A549 (cell line): ENCODE results near the gene MAP3K2. TPM values are rescaled to one million over a fixed set of nuclear protein-coding genes. Genes with fewer than 3 reads are reported as not detected.

ENCODE experiments used
- ATAC-seq, 2 experiments: fragments of 200-7000 bp in 1 of 2; fragments of >200 bp in 1 of 2; cut with Nextera tagmentation in 1 of 2; cut with Tn5 transposase in 1 of 2; 3 replicates each; pipeline versions ENCODE4 v1.8.0 to v1.9.1; 2018 to 2020; ENCODE audit warnings: mild to moderate bottlenecking in 1 of 2, moderate library complexity in 1 of 2
- CTCF ChIA-PET: fragments of 300-600 bp; sonication (Branson Sonifier 250); formaldehyde crosslinking; extraction: SDS; loops from one replicate; lab custom pipeline; 2021; ENCODE audit warnings: antibody characterized with exemption, inconsistent platforms; lab: Yijun Ruan, JAX
- POLR2A ChIA-PET: fragments of 350-600 bp; formaldehyde crosslinking; extraction: SDS; loops from one replicate; lab custom pipeline; 2021; ENCODE audit warnings: antibody characterized with exemption, inconsistent platforms; lab: Yijun Ruan, JAX
- DNase-seq, 2 experiments: peaks; one replicate each; pipeline versions ENCODE4 v3.0.0 to v3.0.0-alpha.2; 2011 to 2016; ENCODE audit warnings: low read depth in 1 of 2, low spot score in 1 of 2
- FAIRE-seq: peaks from 2 replicates; lab custom pipeline; 2011; peaks lifted over from hg19 to GRCh38; lab: Jason Lieb, UNC
- H3K27ac ChIP-seq, 2 experiments: fragments of >200 bp; sonication (Bioruptor Twin); formaldehyde crosslinking; 3 replicates each; pipeline ENCODE4 v1.5.1; 2016 to 2017
- H3K4me1 ChIP-seq: fragments of >200 bp; sonication (Bioruptor Twin); formaldehyde crosslinking; 3 replicates; pipeline ENCODE4 v1.6.1; 2016
- H3K4me2 ChIP-seq: fragments of >200 bp; sonication (Bioruptor Twin); formaldehyde crosslinking; 3 replicates; pipeline ENCODE4 v1.6.1; 2016
- H3K4me3 ChIP-seq: fragments of >200 bp; sonication (Bioruptor Twin); formaldehyde crosslinking; 3 replicates; pipeline ENCODE4 v1.5.1; 2016
- H3K9me3 ChIP-seq: fragments of >200 bp; sonication (Bioruptor Twin); formaldehyde crosslinking; 3 replicates; pipeline ENCODE4 v1.6.1; 2016
- CBX2 ChIP-seq: fragments of 200-600 bp; sonication (generic); IDR thresholded peaks from 2 replicates; pipeline ENCODE4 v1.6.1; 2016; ENCODE audit warnings: low read depth, mild to moderate bottlenecking, borderline replicate concordance
- CHD2 ChIP-seq: fragments of 150-350 bp; IDR thresholded peaks from 2 replicates; pipeline ENCODE4 v1.6.1; 2014; ENCODE audit warnings: low read length; ENCODE audit not compliant: partially characterized antibody
- EHF ChIP-seq: fragments of 250-450 bp; sonication (Bioruptor Pico); IDR thresholded peaks from 2 replicates; pipeline ENCODE4 v1.5.0; 2020; ENCODE audit warnings: mild to moderate bottlenecking
- EHMT2 ChIP-seq: fragments of 200-600 bp; sonication (generic); IDR thresholded peaks from 2 replicates; pipeline ENCODE4 v1.6.1; 2016; ENCODE audit warnings: antibody characterized with exemption, low read depth, mild to moderate bottlenecking, moderate library complexity
- ESRRA ChIP-seq: fragments of 150-350 bp; IDR thresholded peaks from 2 replicates; pipeline ENCODE4 v1.6.1; 2014; ENCODE audit warnings: mild to moderate bottlenecking, low read length, borderline replicate concordance
- FOSB ChIP-seq: fragments of 250-450 bp; sonication (Bioruptor Pico); IDR thresholded peaks from 2 replicates; pipeline ENCODE4 v1.5.0; 2020; ENCODE audit warnings: mild to moderate bottlenecking, moderate library complexity
- GATA3 ChIP-seq: IDR thresholded peaks from 2 replicates; pipeline ENCODE4 v1.6.1; 2012; ENCODE audit warnings: borderline replicate concordance
- KDM1A ChIP-seq: fragments of 200-600 bp; sonication (generic); IDR thresholded peaks from 2 replicates; pipeline ENCODE4 v1.6.1; 2016; ENCODE audit warnings: low read depth, mild to moderate bottlenecking
- NFE2L2 ChIP-seq: fragments of 150-350 bp; conservative IDR thresholded peaks from 2 replicates; pipeline ENCODE4 v1.6.1; 2014; ENCODE audit warnings: low read length
- PHF8 ChIP-seq: fragments of 200-600 bp; sonication (generic); IDR thresholded peaks from 2 replicates; pipeline ENCODE4 v1.6.1; 2016; ENCODE audit warnings: low read depth, mild to moderate bottlenecking, antibody characterized with exemption, moderate library complexity, borderline replicate concordance
- RAD21 ChIP-seq, 2 experiments: fragments of >200 bp in 1 of 2; sonication (Bioruptor Twin) in 1 of 2; formaldehyde crosslinking in 1 of 2; IDR thresholded peaks in 1 of 2; conservative IDR thresholded peaks in 1 of 2; 2 replicates in 1 of 2; 3 replicates in 1 of 2; pipeline ENCODE4 v1.6.1; 2012 to 2018; ENCODE audit warnings: inconsistent platforms in 1 of 2
- RFX5 ChIP-seq: fragments of 450-650 bp; IDR thresholded peaks from 2 replicates; pipeline ENCODE4 v1.7.1; 2014; ENCODE audit warnings: antibody characterized with exemption, mild to moderate bottlenecking, moderate library complexity
- WGBS: methylation state at CpG from one replicate; pipeline ENCODE4 v1.1.6; 2017; ENCODE audit errors: missing lambda C conversion rate; 5-methylcytosine and 5-hydroxymethylcytosine counted together
- polyA plus RNA-seq, 4 experiments: library from polyadenylated mRNA; depleted of rRNA in 3 of 4; stranded (reverse); fragments of >200 nt; fragmentation: RNase III in 1 of 4; extraction: RNeasy Plus Mini Kit Qiagen cat#74134 plus additional on column Dnase treatment in 1 of 4; gene quantifications; 2 replicates in 3 of 4; 3 replicates in 1 of 4; pipeline ENCODE4 v1.2.3, GENCODE V29; 2011 to 2017
- TF ChIP-seq, protein P1 (sequence below): fragments of 150-350 bp; IDR thresholded peaks from 2 replicates; pipeline ENCODE4 v1.6.1; 2014; ENCODE audit warnings: low read depth, mild to moderate bottlenecking, low read length
- TF ChIP-seq, protein P2 (sequence below): fragments of >200 bp; sonication (Bioruptor Twin); formaldehyde crosslinking; IDR thresholded peaks from 3 replicates; pipeline ENCODE4 v1.5.1; 2016

MAP3K2 gene
- polyA plus RNA-seq, 2 of the 4 experiments (the other 2 are of a cell fraction): 12.3 to 29.7 TPM

DNA sequence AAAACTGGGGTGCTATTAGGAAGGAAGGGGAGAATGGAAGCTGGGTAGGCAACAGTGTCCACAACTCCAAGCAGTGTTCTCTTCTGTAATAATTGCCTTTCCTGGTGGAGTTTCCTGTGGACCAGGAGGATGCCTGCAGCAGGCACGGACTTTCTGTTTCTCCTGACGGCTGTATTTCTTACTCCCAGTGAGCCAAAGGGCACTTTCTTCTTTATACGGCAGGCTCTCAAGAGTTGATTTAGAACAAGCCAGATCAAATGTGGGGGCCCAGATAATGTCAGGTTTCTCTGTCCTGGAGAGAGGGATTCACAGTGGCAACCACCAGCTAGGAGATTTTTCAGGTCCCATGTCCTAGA lies 17.5 kb upstream of the MAP3K2 start (continued):
- TF ChIP-seq CHD2 (no peak), EHF (no peak), RFX5 (no peak), RAD21 (conservative IDR thresholded peaks at IDR 0.05 in 1 of 2, IDR thresholded peaks at IDR 0.05 in 1 of 2) (no peak), NFE2L2 (no peak), FOSB (CRISPR knock-in tag) (no peak)

DNA sequence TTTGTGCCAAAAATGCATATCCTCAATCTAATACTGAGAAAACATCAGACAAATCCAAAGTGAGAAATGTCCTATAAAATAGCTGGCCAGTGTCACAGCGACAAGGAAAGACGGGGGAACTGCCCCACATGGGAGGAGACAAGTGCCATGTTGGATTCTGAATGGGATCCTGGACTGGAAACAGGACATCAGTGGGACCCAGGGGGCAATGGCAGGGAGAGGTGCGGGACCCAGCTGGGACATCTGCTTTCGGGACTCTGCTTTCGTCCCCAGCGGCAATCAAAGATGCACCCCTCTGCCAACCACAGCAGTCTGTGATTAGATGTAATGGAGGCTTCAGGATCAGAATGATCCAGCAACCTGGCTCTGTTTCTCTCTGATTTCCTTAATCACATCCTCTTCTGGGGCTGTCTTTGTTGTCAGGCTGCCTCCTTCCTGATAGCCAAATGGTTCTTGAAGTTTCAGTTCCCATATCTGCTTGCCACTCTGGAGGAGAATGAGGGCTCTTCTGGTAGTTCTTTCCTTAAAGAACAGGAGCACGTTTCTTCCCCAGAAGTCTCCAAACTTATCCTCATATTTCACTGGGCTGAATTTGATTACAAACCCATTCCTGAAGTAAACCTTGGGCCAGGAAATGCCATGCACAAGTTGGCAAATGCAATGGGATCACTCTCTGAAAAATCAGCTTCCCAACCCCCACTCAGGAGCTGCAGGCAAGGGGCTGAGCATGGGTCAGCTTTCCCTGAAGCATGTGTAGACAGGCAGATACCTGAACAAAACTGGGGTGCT lies 16.9 kb upstream of the MAP3K2 start:
- Histone ChIP-seq H3K4me3 (no peak overlapping the region), H3K4me1 (peaks cover 67% of the 10 kb centered on the region), H3K4me2 (no peak overlapping the region), H3K27ac (peak overlapping the region; percentile 70 to 97; a peak in 5 of 6 replicates), H3K9me3 (no peaks in the 10 kb centered on the region)
- no peak for ATAC-seq
- ChIA-PET POLR2A (no interaction called here), CTCF (interaction anchor here (0.9 to 1.9 kb wide), 3 partner anchors 11 to 75 kb away, joined by 3 to 5 read pairs (median 4); no protein-coding TSS in a partner anchor)
- TF ChIP-seq KDM1A: no peak
- TF ChIP-seq CHD2: no peak
- TF ChIP-seq EHF: no peak
- TF ChIP-seq PHF8: no peak
- TF ChIP-seq EHMT2: no peak
- no peak for TF ChIP-seq GATA3
- TF ChIP-seq, protein P1, sequence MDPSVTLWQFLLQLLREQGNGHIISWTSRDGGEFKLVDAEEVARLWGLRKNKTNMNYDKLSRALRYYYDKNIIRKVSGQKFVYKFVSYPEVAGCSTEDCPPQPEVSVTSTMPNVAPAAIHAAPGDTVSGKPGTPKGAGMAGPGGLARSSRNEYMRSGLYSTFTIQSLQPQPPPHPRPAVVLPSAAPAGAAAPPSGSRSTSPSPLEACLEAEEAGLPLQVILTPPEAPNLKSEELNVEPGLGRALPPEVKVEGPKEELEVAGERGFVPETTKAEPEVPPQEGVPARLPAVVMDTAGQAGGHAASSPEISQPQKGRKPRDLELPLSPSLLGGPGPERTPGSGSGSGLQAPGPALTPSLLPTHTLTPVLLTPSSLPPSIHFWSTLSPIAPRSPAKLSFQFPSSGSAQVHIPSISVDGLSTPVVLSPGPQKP: no peak
- TF ChIP-seq ESRRA: no peak
- TF ChIP-seq CBX2: no peak
- WGBS: 98% methylated on average over 7 of the region's 7 CpGs
- DNase-seq: no peak
- no peak for FAIRE-seq

DNA sequence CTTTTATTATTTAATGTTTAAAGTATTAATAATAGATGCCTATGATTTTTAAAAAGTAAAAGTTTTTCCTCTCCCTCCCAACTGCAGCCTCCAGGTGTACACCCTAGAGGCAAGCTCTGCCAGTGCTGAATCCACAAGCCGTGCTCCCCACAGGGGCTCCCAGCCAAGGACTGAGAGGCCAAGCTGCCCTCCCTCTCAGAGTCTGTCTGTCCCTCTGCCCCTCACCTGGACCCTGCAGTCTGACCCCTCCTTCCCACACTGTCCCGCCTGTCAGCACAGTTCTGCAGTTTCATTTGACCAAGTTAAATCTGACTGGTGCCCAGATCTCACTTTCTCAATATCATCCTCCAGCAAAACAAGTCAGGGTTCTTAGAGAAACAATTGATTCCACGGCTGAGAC lies 15.7 kb upstream of the MAP3K2 start:
- ATAC-seq (no peak), DNase-seq (no peak), FAIRE-seq (no peak)
- POLR2A ChIA-PET: no interaction called here
- Histone ChIP-seq H3K4me2 (no peak overlapping the region), H3K4me1 (peaks cover 70% of the 10 kb centered on the region), H3K4me3 (no peak overlapping the region), H3K27ac (peak overlapping the region; percentile 25 to 57; a peak in 4 of 6 replicates), H3K9me3 (no peaks in the 10 kb centered on the region)
- CTCF ChIA-PET: interaction anchor here (1.0 to 1.9 kb wide), 2 partner anchors 17 to 76 kb away, joined by 4 to 5 read pairs; no protein-coding TSS in a partner anchor
- TF ChIP-seq, protein P2, sequence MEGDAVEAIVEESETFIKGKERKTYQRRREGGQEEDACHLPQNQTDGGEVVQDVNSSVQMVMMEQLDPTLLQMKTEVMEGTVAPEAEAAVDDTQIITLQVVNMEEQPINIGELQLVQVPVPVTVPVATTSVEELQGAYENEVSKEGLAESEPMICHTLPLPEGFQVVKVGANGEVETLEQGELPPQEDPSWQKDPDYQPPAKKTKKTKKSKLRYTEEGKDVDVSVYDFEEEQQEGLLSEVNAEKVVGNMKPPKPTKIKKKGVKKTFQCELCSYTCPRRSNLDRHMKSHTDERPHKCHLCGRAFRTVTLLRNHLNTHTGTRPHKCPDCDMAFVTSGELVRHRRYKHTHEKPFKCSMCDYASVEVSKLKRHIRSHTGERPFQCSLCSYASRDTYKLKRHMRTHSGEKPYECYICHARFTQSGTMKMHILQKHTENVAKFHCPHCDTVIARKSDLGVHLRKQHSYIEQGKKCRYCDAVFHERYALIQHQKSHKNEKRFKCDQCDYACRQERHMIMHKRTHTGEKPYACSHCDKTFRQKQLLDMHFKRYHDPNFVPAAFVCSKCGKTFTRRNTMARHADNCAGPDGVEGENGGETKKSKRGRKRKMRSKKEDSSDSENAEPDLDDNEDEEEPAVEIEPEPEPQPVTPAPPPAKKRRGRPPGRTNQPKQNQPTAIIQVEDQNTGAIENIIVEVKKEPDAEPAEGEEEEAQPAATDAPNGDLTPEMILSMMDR: no peak
- no peak for TF ChIP-seq EHF
- no peak for TF ChIP-seq KDM1A
- TF ChIP-seq, all 56 proteins: peak for 0
- 62% methylated on average over 3 of the region's 3 CpGs for WGBS
